MM.1S (cell line): ENCODE results near the gene HOXC9.

Source experiments
- DNase-seq: peaks from one replicate; pipeline ENCODE4 v3.0.0-alpha.2; 2015
- H2AFZ ChIP-seq: fragments of 300-600 bp; sonication (generic); 2 replicates; pipeline ENCODE4 v1.6.0; 2016; ENCODE audit warnings: antibody characterized with exemption, low read length
- H3F3A ChIP-seq: fragments of 300-600 bp; sonication (generic); 2 replicates; pipeline ENCODE4 v1.6.1; 2016; ENCODE audit warnings: mild to moderate bottlenecking, antibody characterized with exemption, low read length, moderate library complexity, mixed read lengths; ENCODE audit not compliant: insufficient read depth
- H3K27ac ChIP-seq: fragments of 300-600 bp; sonication (generic); 2 replicates; pipeline ENCODE4 v1.5.1; 2016; ENCODE audit warnings: mild to moderate bottlenecking, low read length
- H3K27me3 ChIP-seq: fragments of 300-600 bp; sonication (generic); replicated peaks from 2 replicates; pipeline ENCODE4 v1.6.0; 2016; ENCODE audit warnings: low read length; ENCODE audit not compliant: insufficient read depth
- H3K36me3 ChIP-seq: fragments of 300-600 bp; sonication (generic); replicated peaks from 2 replicates; pipeline ENCODE4 v1.6.1; 2016; ENCODE audit warnings: mild to moderate bottlenecking, low read length, mixed read lengths; ENCODE audit not compliant: insufficient read depth
- H3K4me1 ChIP-seq: fragments of 300-600 bp; sonication (generic); 2 replicates; pipeline ENCODE4 v1.6.1; 2016; ENCODE audit warnings: low read length, mixed read lengths
- H3K4me2 ChIP-seq: fragments of 300-600 bp; sonication (generic); 2 replicates; pipeline ENCODE4 v1.6.0; 2016; ENCODE audit warnings: low read depth, low read length
- H3K4me3 ChIP-seq: fragments of 300-600 bp; sonication (generic); 2 replicates; pipeline ENCODE4 v1.5.1; 2016; ENCODE audit warnings: low read length, mixed read lengths
- H3K79me2 ChIP-seq: fragments of 300-600 bp; sonication (generic); 2 replicates; pipeline ENCODE4 v1.6.1; 2016; ENCODE audit warnings: mixed run types, low read length, mixed read lengths
- H3K9ac ChIP-seq: fragments of 300-600 bp; sonication (generic); 2 replicates; pipeline ENCODE4 v1.6.1; 2016; ENCODE audit warnings: low read length, mixed read lengths
- H3K9me2 ChIP-seq: fragments of 300-600 bp; sonication (generic); replicated peaks from 2 replicates; pipeline ENCODE4 v1.6.1; 2016; ENCODE audit warnings: mild to moderate bottlenecking, low read length, mixed read lengths; ENCODE audit not compliant: insufficient read depth
- H3K9me3 ChIP-seq: fragments of 300-600 bp; sonication (generic); replicated peaks from 2 replicates; pipeline ENCODE4 v1.6.1; 2016; ENCODE audit warnings: mild to moderate bottlenecking, low read length, mixed read lengths; ENCODE audit not compliant: insufficient read depth
- H4K20me1 ChIP-seq: fragments of 300-600 bp; sonication (generic); 2 replicates; pipeline ENCODE4 v1.6.1; 2016; ENCODE audit warnings: mild to moderate bottlenecking, low read length, moderate library complexity, mixed read lengths; ENCODE audit not compliant: insufficient read depth
- EZH2 ChIP-seq: fragments of 300-600 bp; sonication (generic); optimal IDR thresholded peaks from 2 replicates; pipeline ENCODE3; 2017; ENCODE audit warnings: low read depth, mild to moderate bottlenecking, antibody characterized with exemption, low read length, mixed read lengths
- EZH2phosphoT487 ChIP-seq: fragments of 300-600 bp; sonication (generic); IDR thresholded peaks from 2 replicates; pipeline ENCODE4 v1.6.1; 2018; ENCODE audit warnings: antibody characterized with exemption, low read length
- TF ChIP-seq, protein P1 (sequence below): fragments of 300-600 bp; sonication (generic); IDR thresholded peaks from 2 replicates; pipeline ENCODE4 v1.5.1; 2016; ENCODE audit warnings: antibody characterized with exemption, low read length, mixed read lengths

HOXC9 gene

DNA sequence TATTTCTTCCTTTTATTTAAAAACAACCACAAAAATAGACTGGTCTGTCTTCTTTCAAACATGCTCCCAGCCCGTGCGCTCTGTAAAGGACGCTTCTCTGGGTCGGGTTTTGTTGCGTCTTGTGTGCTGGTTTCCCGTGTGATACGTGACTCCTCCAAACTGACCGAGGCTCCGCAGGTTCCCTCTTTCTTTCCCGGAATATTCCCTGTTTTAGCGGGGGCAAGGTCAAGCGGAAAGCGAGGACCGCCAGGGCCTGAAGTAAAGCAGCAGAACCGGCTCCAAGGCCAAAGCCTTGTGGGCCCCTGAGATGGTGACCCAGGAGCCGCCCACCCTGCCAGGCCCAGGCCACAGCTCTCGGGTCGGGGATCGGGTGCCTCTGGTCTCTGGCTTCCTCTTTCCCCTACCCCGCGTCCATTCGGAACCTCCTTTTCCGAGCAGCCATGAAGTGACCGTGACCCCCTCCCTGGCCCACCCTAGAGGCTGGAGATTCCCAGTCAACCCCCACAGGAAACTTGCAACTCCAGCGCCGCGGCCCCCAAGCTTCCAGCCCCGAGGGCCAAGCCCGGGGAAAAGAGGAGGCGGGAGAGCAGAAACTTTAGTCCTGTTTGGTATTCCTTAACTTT is 15.9 kb upstream of the HOXC9 start:
- Histone ChIP-seq H3K4me2 (no peak overlapping the region), H4K20me1 (no peaks in the 10 kb centered on the region; the same call in 1 of the 2 replicates), H2AFZ (no peak overlapping the region), H3K4me3 (no peak overlapping the region), H3K27me3 (peaks cover 97% of the 10 kb centered on the region), H3K79me2 (no peaks in the 10 kb centered on the region), H3K4me1 (peaks cover 8% of the 10 kb centered on the region; the same call in 1 of the 2 replicates), H3K27ac (no peak overlapping the region), H3K9me2 (no peaks in the 10 kb centered on the region), H3F3A (no peaks in the 10 kb centered on the region), H3K9me3 (no peaks in the 10 kb centered on the region), H3K36me3 (no peaks in the 10 kb centered on the region), H3K9ac (no peak overlapping the region)
- DNase-seq = no peak
- TF ChIP-seq EZH2phosphoT487 (peak; percentile 58; the same call in 1 of the 2 replicates), EZH2 (no peak)

DNA sequence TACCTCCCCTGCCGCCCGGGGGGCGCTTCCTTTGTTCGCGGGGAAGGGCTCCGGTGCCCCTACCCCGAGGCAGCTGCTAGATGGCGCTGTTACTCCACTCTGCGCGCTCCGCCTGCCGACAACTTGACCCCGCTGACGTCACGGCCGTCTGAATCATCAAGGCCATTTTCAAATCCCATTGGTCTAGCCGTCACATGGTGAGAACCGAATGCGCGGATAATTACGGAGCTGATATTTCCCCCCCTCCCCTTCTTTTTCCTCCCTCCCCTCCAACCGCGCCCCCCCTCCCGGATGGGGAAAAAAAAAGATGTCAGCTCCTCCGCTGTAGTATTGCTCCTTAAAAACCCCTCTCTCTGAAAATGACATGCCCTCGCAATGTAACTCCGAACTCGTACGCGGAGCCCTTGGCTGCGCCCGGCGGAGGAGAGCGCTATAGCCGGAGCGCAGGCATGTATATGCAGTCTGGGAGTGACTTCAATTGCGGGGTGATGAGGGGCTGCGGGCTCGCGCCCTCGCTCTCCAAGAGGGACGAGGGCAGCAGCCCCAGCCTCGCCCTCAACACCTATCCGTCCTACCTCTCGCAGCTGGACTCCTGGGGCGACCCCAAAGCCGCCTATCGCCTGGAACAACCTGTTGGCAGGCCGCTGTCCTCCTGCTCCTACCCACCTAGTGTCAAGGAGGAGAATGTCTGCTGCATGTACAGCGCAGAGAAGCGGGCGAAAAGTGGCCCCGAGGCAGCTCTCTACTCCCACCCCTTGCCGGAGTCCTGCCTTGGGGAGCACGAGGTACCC is 14.9 kb upstream of the HOXC9 start, which contains the start of gene HOXC10:
TSS of gene HOXC10 (plus strand) at position 246 of the 791 bp plus-strand sequence. CDS start at position 360, 114 bp downstream.
- Histone ChIP-seq H3K9me2 (no peaks in the 10 kb centered on the region), H3K9ac (no peak within 1 kb of the TSS), H3K4me1 (peaks cover 13% of the 10 kb centered on the region; the same call in 1 of the 2 replicates), H3K27me3 (peaks cover 96% of the 10 kb centered on the region), H3F3A (0 out of 2 replicates have a peak, but pooled peaks cover 3% of the 10 kb centered on the region), H3K9me3 (no peaks in the 10 kb centered on the region), H3K4me3 (no peak within 1 kb of the TSS), H2AFZ (no peak within 1 kb of the TSS), H3K79me2 (no peaks in the 10 kb centered on the region), H3K27ac (no peak within 1 kb of the TSS), H3K36me3 (no peaks in the 10 kb centered on the region), H3K4me2 (peak within 1 kb of the TSS; percentile 38; the same call in 1 of the 2 replicates), H4K20me1 (no peaks in the 10 kb centered on the region; the same call in 1 of the 2 replicates)
- TF ChIP-seq EZH2 (no peak), EZH2phosphoT487 (no peak)
- TF ChIP-seq, protein P1, sequence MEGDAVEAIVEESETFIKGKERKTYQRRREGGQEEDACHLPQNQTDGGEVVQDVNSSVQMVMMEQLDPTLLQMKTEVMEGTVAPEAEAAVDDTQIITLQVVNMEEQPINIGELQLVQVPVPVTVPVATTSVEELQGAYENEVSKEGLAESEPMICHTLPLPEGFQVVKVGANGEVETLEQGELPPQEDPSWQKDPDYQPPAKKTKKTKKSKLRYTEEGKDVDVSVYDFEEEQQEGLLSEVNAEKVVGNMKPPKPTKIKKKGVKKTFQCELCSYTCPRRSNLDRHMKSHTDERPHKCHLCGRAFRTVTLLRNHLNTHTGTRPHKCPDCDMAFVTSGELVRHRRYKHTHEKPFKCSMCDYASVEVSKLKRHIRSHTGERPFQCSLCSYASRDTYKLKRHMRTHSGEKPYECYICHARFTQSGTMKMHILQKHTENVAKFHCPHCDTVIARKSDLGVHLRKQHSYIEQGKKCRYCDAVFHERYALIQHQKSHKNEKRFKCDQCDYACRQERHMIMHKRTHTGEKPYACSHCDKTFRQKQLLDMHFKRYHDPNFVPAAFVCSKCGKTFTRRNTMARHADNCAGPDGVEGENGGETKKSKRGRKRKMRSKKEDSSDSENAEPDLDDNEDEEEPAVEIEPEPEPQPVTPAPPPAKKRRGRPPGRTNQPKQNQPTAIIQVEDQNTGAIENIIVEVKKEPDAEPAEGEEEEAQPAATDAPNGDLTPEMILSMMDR = peak; percentile 54
- peak; percentile 77 for DNase-seq

DNA sequence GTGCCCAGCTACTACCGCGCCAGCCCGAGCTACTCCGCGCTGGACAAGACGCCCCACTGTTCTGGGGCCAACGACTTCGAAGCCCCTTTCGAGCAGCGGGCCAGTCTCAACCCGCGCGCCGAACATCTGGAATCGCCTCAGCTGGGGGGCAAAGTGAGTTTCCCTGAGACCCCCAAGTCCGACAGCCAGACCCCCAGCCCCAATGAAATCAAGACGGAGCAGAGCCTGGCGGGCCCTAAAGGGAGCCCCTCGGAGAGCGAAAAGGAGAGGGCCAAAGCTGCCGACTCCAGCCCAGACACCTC is 14.3 kb upstream of the HOXC9 start:
- Histone ChIP-seq H3K27ac (no peak overlapping the region), H3K27me3 (peaks cover 96% of the 10 kb centered on the region)
- no peak for TF ChIP-seq EZH2phosphoT487

DNA sequence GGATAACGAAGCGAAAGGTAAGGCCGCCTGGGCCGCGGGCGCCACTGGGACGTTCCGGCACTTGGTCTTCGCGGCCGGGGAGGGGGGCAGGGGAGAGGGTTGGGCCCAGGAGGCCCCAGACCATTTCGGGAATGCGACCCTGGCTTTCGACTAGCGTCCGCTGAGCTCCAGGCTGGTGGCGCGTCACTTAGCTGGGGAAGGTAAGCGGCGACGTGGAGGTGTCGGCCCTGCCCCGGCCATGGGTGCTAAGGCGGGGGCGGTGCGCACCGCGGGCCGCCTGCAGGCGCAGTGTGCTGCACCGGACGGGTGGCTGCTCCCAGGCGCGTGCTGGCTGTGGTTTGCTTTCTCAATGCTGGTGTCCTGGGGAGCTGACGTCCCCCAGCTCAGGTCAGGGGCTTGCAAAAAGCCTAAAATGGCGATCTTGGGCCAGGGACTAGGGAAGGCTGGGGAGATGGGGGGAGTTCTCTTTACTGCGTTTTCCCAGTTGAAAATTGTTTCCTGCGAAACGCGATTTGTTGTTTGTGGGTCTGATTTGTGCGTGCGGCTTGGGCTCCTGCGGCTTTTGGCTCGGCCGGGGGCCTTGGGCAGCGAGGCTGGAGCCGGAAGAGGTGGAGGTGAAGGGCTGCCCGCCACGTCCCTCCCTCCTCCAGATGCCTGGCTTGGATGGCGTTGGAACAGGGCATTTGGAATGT is 13.8 kb upstream of the HOXC9 start:
- peaks cover 13% of the 10 kb centered on the region; the same call in 1 of the 2 replicates for H3K4me1 ChIP-seq

More for the DNA sequence above, 14.3 kb upstream of the HOXC9 start:
- Histone ChIP-seq H3K4me1 (peaks cover 13% of the 10 kb centered on the region; the same call in 1 of the 2 replicates), H3K4me3 (no peak overlapping the region), H3K9ac (no peak overlapping the region), H3K79me2 (no peaks in the 10 kb centered on the region), H2AFZ (no peak overlapping the region), H3K36me3 (no peaks in the 10 kb centered on the region), H3F3A (0 out of 2 replicates have a peak, but pooled peaks cover 3% of the 10 kb centered on the region), H3K9me2 (no peaks in the 10 kb centered on the region), H3K4me2 (peak overlapping the region; percentile 6; the same call in 1 of the 2 replicates), H3K9me3 (no peaks in the 10 kb centered on the region), H4K20me1 (no peaks in the 10 kb centered on the region; the same call in 1 of the 2 replicates)
- DNase-seq = no peak

More for the DNA sequence above, 13.8 kb upstream of the HOXC9 start:
- Histone ChIP-seq H3F3A (0 out of 2 replicates have a peak, but pooled peaks cover 3% of the 10 kb centered on the region), H3K36me3 (no peaks in the 10 kb centered on the region), H3K4me2 (peak overlapping the region; percentile 6; the same call in 1 of the 2 replicates), H3K27me3 (peaks cover 96% of the 10 kb centered on the region), H3K9me3 (no peaks in the 10 kb centered on the region), H3K79me2 (no peaks in the 10 kb centered on the region), H4K20me1 (no peaks in the 10 kb centered on the region; the same call in 1 of the 2 replicates), H2AFZ (no peak overlapping the region), H3K9me2 (no peaks in the 10 kb centered on the region), H3K27ac (no peak overlapping the region), H3K9ac (no peak overlapping the region), H3K4me3 (no peak overlapping the region)
- no peak for DNase-seq
- no peak for TF ChIP-seq EZH2
- no peak for TF ChIP-seq EZH2phosphoT487
- TF ChIP-seq, protein P1 = no peak
